Measurements from ENCODE around the gene TSHR.

TSHR gene

DNA sequence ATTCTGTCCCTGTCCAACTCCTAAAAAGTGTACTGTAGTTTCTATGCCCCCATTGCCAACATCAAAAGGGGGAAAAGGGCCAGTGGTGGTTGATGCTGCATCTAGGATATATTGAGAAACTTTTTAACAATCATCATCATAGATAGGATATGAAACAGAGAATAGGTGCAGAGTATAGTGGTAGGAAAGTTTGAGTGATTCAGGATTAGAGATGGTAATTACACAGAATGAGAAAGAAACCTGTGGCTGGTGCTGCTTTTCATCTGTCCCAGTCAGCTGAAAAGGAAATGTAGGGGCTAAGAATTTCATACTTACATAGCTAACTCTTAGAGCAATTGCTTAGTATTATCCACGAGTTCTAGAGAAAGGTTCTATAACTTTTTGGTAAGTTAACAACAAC is 197.8 kb downstream of the TSHR start:
- no peak for TF ChIP-seq NFIC (IDR thresholded peaks at IDR 0.05)
- TF ChIP-seq RAD21 (IDR thresholded peaks at IDR 0.05; ENCODE audit: low read depth) = no peak

DNA sequence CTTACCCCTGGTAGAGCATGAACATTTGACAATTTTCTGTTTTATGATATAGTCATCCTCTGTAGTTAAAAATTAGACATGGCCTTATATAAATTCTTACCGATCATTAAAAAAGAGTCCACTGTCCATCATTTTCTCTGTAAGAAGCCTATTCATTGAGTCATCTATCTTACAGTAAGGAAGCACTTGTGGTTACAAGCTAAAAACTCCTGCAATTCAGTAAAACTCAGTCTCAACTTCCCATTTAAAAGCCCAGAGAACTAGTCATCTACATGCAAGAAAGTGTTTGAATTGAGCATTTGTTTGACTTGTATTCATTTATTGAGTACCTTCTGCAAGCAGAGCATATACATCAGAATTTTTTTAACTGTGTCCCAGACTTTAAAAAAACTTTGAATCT is 202.0 kb downstream of the TSHR start:
- no peak for TF ChIP-seq EGR1 (IDR thresholded peaks at IDR 0.05)
- TF ChIP-seq TEAD4 (IDR thresholded peaks at IDR 0.05) = no peak
- TF ChIP-seq, protein P1, sequence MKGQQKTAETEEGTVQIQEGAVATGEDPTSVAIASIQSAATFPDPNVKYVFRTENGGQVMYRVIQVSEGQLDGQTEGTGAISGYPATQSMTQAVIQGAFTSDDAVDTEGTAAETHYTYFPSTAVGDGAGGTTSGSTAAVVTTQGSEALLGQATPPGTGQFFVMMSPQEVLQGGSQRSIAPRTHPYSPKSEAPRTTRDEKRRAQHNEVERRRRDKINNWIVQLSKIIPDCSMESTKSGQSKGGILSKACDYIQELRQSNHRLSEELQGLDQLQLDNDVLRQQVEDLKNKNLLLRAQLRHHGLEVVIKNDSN (IDR thresholded peaks at IDR 0.05) = no peak
- TF ChIP-seq EP300 (IDR thresholded peaks at IDR 0.05; ENCODE audit: borderline replicate concordance) = no peak
- TF ChIP-seq, protein P2, sequence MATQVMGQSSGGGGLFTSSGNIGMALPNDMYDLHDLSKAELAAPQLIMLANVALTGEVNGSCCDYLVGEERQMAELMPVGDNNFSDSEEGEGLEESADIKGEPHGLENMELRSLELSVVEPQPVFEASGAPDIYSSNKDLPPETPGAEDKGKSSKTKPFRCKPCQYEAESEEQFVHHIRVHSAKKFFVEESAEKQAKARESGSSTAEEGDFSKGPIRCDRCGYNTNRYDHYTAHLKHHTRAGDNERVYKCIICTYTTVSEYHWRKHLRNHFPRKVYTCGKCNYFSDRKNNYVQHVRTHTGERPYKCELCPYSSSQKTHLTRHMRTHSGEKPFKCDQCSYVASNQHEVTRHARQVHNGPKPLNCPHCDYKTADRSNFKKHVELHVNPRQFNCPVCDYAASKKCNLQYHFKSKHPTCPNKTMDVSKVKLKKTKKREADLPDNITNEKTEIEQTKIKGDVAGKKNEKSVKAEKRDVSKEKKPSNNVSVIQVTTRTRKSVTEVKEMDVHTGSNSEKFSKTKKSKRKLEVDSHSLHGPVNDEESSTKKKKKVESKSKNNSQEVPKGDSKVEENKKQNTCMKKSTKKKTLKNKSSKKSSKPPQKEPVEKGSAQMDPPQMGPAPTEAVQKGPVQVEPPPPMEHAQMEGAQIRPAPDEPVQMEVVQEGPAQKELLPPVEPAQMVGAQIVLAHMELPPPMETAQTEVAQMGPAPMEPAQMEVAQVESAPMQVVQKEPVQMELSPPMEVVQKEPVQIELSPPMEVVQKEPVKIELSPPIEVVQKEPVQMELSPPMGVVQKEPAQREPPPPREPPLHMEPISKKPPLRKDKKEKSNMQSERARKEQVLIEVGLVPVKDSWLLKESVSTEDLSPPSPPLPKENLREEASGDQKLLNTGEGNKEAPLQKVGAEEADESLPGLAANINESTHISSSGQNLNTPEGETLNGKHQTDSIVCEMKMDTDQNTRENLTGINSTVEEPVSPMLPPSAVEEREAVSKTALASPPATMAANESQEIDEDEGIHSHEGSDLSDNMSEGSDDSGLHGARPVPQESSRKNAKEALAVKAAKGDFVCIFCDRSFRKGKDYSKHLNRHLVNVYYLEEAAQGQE (IDR thresholded peaks at IDR 0.05; ENCODE audit: low read depth) = no peak
- TF ChIP-seq RAD21 (IDR thresholded peaks at IDR 0.05; ENCODE audit: low read depth) = no peak
- no peak for TF ChIP-seq CREB1 (IDR thresholded peaks at IDR 0.05; ENCODE audit: low read depth)
- TF ChIP-seq TAF1 (IDR thresholded peaks at IDR 0.05; ENCODE audit: low read depth) = no peak
- TF ChIP-seq MAX (IDR thresholded peaks at IDR 0.05) = no peak
- no peak for TF ChIP-seq FOXM1 (IDR thresholded peaks at IDR 0.05; ENCODE audit: borderline replicate concordance, low read depth)

- TF ChIP-seq MAX (IDR thresholded peaks at IDR 0.05) (no peak), EGR1 (IDR thresholded peaks at IDR 0.05) (no peak), YY1 (IDR thresholded peaks at IDR 0.05; ENCODE audit: low read depth) (no peak), ZBTB7A (IDR thresholded peaks at IDR 0.05; ENCODE audit: low read depth) (no peak), TAF1 (IDR thresholded peaks at IDR 0.05; ENCODE audit: low read depth) (no peak), TEAD4 (IDR thresholded peaks at IDR 0.05) (no peak), FOXM1 (IDR thresholded peaks at IDR 0.05; ENCODE audit: borderline replicate concordance, low read depth) (no peak), CEBPB (IDR thresholded peaks at IDR 0.05) (no peak)
- TF ChIP-seq, protein P2 (IDR thresholded peaks at IDR 0.05; ENCODE audit: low read depth) = no peak
Measured at GRCh38 chr14:81161088-81161487, 205.7 kb downstream of the TSHR start.

GRCh38 chr14:81161749-81162148 is 206.3 kb downstream of the TSHR start:
- TF ChIP-seq TEAD4 (IDR thresholded peaks at IDR 0.05) (no peak), EGR1 (IDR thresholded peaks at IDR 0.05) (no peak), FOXM1 (IDR thresholded peaks at IDR 0.05; ENCODE audit: borderline replicate concordance, low read depth) (no peak), YY1 (IDR thresholded peaks at IDR 0.05; ENCODE audit: low read depth) (no peak), CREB1 (IDR thresholded peaks at IDR 0.05; ENCODE audit: low read depth) (no peak), ZBTB7A (IDR thresholded peaks at IDR 0.05; ENCODE audit: low read depth) (no peak), MAX (IDR thresholded peaks at IDR 0.05) (no peak), TCF12 (IDR thresholded peaks at IDR 0.05; ENCODE audit: low read depth) (no peak), RAD21 (IDR thresholded peaks at IDR 0.05; ENCODE audit: low read depth) (no peak), NFIC (IDR thresholded peaks at IDR 0.05) (no peak), EP300 (IDR thresholded peaks at IDR 0.05; ENCODE audit: borderline replicate concordance) (no peak), TAF1 (IDR thresholded peaks at IDR 0.05; ENCODE audit: low read depth) (no peak), CEBPB (IDR thresholded peaks at IDR 0.05) (no peak)
- TF ChIP-seq, protein P1 (IDR thresholded peaks at IDR 0.05) = no peak
- TF ChIP-seq, protein P2 (IDR thresholded peaks at IDR 0.05; ENCODE audit: low read depth) = no peak

GRCh38 chr14:81162941-81163340 is 207.5 kb downstream of the TSHR start:
- TF ChIP-seq ZBTB7A (IDR thresholded peaks at IDR 0.05; ENCODE audit: low read depth) (no peak), CREB1 (IDR thresholded peaks at IDR 0.05; ENCODE audit: low read depth) (no peak), MAX (IDR thresholded peaks at IDR 0.05) (no peak), CEBPB (IDR thresholded peaks at IDR 0.05) (no peak), TCF12 (IDR thresholded peaks at IDR 0.05; ENCODE audit: low read depth) (no peak), FOXM1 (IDR thresholded peaks at IDR 0.05; ENCODE audit: borderline replicate concordance, low read depth) (no peak), EGR1 (IDR thresholded peaks at IDR 0.05) (no peak), NFIC (IDR thresholded peaks at IDR 0.05) (no peak)
- TF ChIP-seq, protein P2 (IDR thresholded peaks at IDR 0.05; ENCODE audit: low read depth) = no peak

Measured in Ishikawa (cell line).